IMR-90 (cell line): ENCODE measurements around the gene ADGRV1. TPM values are rescaled to one million over a fixed set of nuclear protein-coding genes. Genes with fewer than 3 reads are reported as not detected.

ENCODE experiments used
- ATAC-seq: fragments of 200-7000 bp; cut with Tn5 transposase; 2 replicates; pipeline ENCODE4 v1.9.1; 2020; ENCODE audit warnings: low read depth, mild to moderate bottlenecking, moderate library complexity
- BruUV-seq: library from RNA; stranded (reverse); fragments of 400-500 nt; replicated peaks from 2 replicates; lab custom pipeline; 2021; lab: Mats Ljungman, UMichigan
- CTCF ChIA-PET: fragments of 300-600 bp; formaldehyde crosslinking; extraction: SDS; loops from one replicate; lab custom pipeline; 2021; ENCODE audit warnings: antibody characterized with exemption; lab: Yijun Ruan, JAX
- POLR2A ChIA-PET: fragments of 300-600 bp; sonication (Branson Sonifier 250); formaldehyde crosslinking; loops from one replicate; lab custom pipeline; 2022; ENCODE audit warnings: antibody characterized with exemption; ENCODE audit not compliant: unreplicated experiment; lab: Charles Lee
- DNase-seq: peaks from one replicate; pipeline ENCODE4 v3.0.0; 2013
- H2AFZ ChIP-seq: replicated peaks from 2 replicates; pipeline ENCODE3; 2013; ENCODE audit warnings: low read length, mild to moderate bottlenecking; ENCODE audit not compliant: poor library complexity
- H2AK5ac ChIP-seq: 2 replicates; pipeline ENCODE4 v1.6.1; 2013; ENCODE audit warnings: low read depth, low read length, inconsistent platforms
- H2AK9ac ChIP-seq: replicated peaks from 2 replicates; pipeline ENCODE3; 2013; ENCODE audit warnings: mild to moderate bottlenecking, low read depth, low read length, moderate library complexity; ENCODE audit not compliant: poor library complexity
- H2BK120ac ChIP-seq: 2 replicates; pipeline ENCODE4 v1.6.1; 2013; ENCODE audit warnings: low read depth, low read length, inconsistent platforms
- H2BK15ac ChIP-seq: 3 replicates; pipeline ENCODE4 v1.6.1; 2013; ENCODE audit warnings: low read depth, low read length, inconsistent platforms
- H2BK20ac ChIP-seq: 2 replicates; pipeline ENCODE4 v1.6.1; 2013; ENCODE audit warnings: low read depth, mild to moderate bottlenecking, inconsistent platforms, low read length, moderate library complexity
- H2BK5ac ChIP-seq: 2 replicates; pipeline ENCODE4 v1.6.1; 2013; ENCODE audit warnings: mild to moderate bottlenecking, low read depth, low read length, inconsistent platforms; ENCODE audit not compliant: poor library complexity, severe bottlenecking
- H3K14ac ChIP-seq: replicated peaks from 2 replicates; pipeline ENCODE4 v1.6.1; 2013; ENCODE audit warnings: low read depth, low read length, inconsistent platforms
- H3K18ac ChIP-seq: 2 replicates; pipeline ENCODE4 v1.6.1; 2013; ENCODE audit warnings: low read depth, low read length, control low read depth
- H3K23ac ChIP-seq: 2 replicates; pipeline ENCODE4 v1.6.1; 2013; ENCODE audit warnings: low read depth, low read length, inconsistent platforms
- H3K27ac ChIP-seq: 2 replicates; pipeline ENCODE4 v1.5.1; 2013; ENCODE audit warnings: mild to moderate bottlenecking, control low read depth, low read length; ENCODE audit not compliant: insufficient read depth
- H3K27me3 ChIP-seq: 2 replicates; pipeline ENCODE4 v1.6.1; 2013; ENCODE audit warnings: low read length; ENCODE audit not compliant: control insufficient read depth, insufficient read depth
- H3K36me3 ChIP-seq: 2 replicates; pipeline ENCODE4 v1.6.1; 2013; ENCODE audit warnings: low read length, mixed read lengths; ENCODE audit not compliant: control insufficient read depth, insufficient read depth
- H3K4ac ChIP-seq: 2 replicates; pipeline ENCODE4 v1.6.1; 2013; ENCODE audit warnings: low read depth, low read length, inconsistent platforms
- H3K4me1 ChIP-seq: 2 replicates; pipeline ENCODE4 v1.6.1; 2013; ENCODE audit warnings: low read length, mixed read lengths; ENCODE audit not compliant: control insufficient read depth, insufficient read depth
- H3K4me2 ChIP-seq: 2 replicates; pipeline ENCODE4 v1.6.1; 2013; ENCODE audit warnings: low read depth, mild to moderate bottlenecking, control low read depth, low read length, moderate library complexity
- H3K4me3 ChIP-seq: 2 replicates; pipeline ENCODE4 v1.5.1; 2013; ENCODE audit warnings: low read depth, mild to moderate bottlenecking, control low read depth, low read length, moderate library complexity; ENCODE audit not compliant: insufficient read depth
- H3K56ac ChIP-seq: 2 replicates; pipeline ENCODE4 v1.6.1; 2013; ENCODE audit warnings: low read length, inconsistent platforms; ENCODE audit not compliant: insufficient read depth; ENCODE audit errors: extremely low read depth
- H3K79me1 ChIP-seq, 2 experiments: 2 replicates each; pipeline ENCODE4 v1.6.1; 2013; ENCODE audit warnings: low read length in 2 of 2, inconsistent platforms in 1 of 2, low read depth in 1 of 2
- H3K9ac ChIP-seq: 2 replicates; pipeline ENCODE4 v1.6.1; 2013; ENCODE audit warnings: low read depth, low read length, control low read depth
- H3K9me1 ChIP-seq: 2 replicates; pipeline ENCODE4 v1.6.1; 2013; ENCODE audit warnings: low read length, inconsistent platforms; ENCODE audit not compliant: insufficient read depth
- H3K9me3 ChIP-seq: 2 replicates; pipeline ENCODE4 v1.6.1; 2013; ENCODE audit warnings: low read length; ENCODE audit not compliant: control insufficient read depth, insufficient read depth
- H4K20me1 ChIP-seq: 2 replicates; pipeline ENCODE4 v1.6.1; 2013; ENCODE audit warnings: low read length, inconsistent platforms; ENCODE audit not compliant: insufficient read depth
- H4K5ac ChIP-seq: 2 replicates; pipeline ENCODE4 v1.6.1; 2013; ENCODE audit warnings: mild to moderate bottlenecking, low read depth, low read length, control low read depth
- H4K8ac ChIP-seq, 2 experiments: 2 replicates each; pipeline ENCODE4 v1.6.1; 2013; ENCODE audit warnings: low read depth in 2 of 2, low read length in 2 of 2, control low read depth in 1 of 2, inconsistent platforms in 1 of 2
- H4K91ac ChIP-seq: 2 replicates; pipeline ENCODE4 v1.6.1; 2013; ENCODE audit warnings: low read depth, low read length, inconsistent platforms; ENCODE audit not compliant: insufficient read depth
- BHLHE40 ChIP-seq: fragments of 150-350 bp; IDR thresholded peaks from 2 replicates; pipeline ENCODE4 v1.6.1; 2016; ENCODE audit warnings: mild to moderate bottlenecking, low read depth, low read length
- CEBPB ChIP-seq: IDR thresholded peaks from 2 replicates; pipeline ENCODE4 v1.6.1; 2012; ENCODE audit warnings: low read depth, low read length, improper control_type of control experiment
- CHD1 ChIP-seq: IDR thresholded peaks from 2 replicates; pipeline ENCODE4 v1.6.1; 2012; ENCODE audit warnings: low read depth, low read length, improper control_type of control experiment
- CTCF ChIP-seq: conservative IDR thresholded peaks from 2 replicates; pipeline ENCODE4 v1.5.1; 2012; ENCODE audit warnings: mild to moderate bottlenecking, low read depth, low read length, improper control_type of control experiment
- FOS ChIP-seq: fragments of 150-350 bp; IDR thresholded peaks from 2 replicates; pipeline ENCODE4 v1.6.1; 2016; ENCODE audit warnings: low read depth, low read length
- MAFK ChIP-seq: IDR thresholded peaks from 2 replicates; pipeline ENCODE4 v1.6.1; 2012; ENCODE audit warnings: low read depth, low read length, improper control_type of control experiment
- MAZ ChIP-seq: IDR thresholded peaks from 2 replicates; pipeline ENCODE4 v1.6.1; 2012; ENCODE audit warnings: low read depth, mild to moderate bottlenecking, low read length, improper control_type of control experiment, moderate library complexity, borderline replicate concordance
- MXI1 ChIP-seq: IDR thresholded peaks from 2 replicates; pipeline ENCODE4 v1.6.1; 2012; ENCODE audit warnings: low read depth, mild to moderate bottlenecking, low read length, moderate library complexity, borderline replicate concordance
- NFE2L2 ChIP-seq: fragments of 150-350 bp; IDR thresholded peaks from 2 replicates; pipeline ENCODE4 v1.6.1; 2016; ENCODE audit warnings: low read depth, mild to moderate bottlenecking, low read length
- POLR2A ChIP-seq: IDR thresholded peaks from 2 replicates; pipeline ENCODE4 v1.6.1; 2012; ENCODE audit warnings: mild to moderate bottlenecking, low read depth, low read length
- RAD21 ChIP-seq: IDR thresholded peaks from 2 replicates; pipeline ENCODE4 v1.6.1; 2012; ENCODE audit warnings: low read length, improper control_type of control experiment
- RCOR1 ChIP-seq: IDR thresholded peaks from 2 replicates; pipeline ENCODE4 v1.6.1; 2012; ENCODE audit warnings: mild to moderate bottlenecking, low read length, improper control_type of control experiment; ENCODE audit not compliant: insufficient replicate concordance
- RFX5 ChIP-seq: IDR thresholded peaks from 2 replicates; pipeline ENCODE4 v1.8.0; 2012; ENCODE audit warnings: low read depth, mild to moderate bottlenecking, low read length, moderate library complexity
- SMC3 ChIP-seq: fragments of 150-350 bp; IDR thresholded peaks from 2 replicates; pipeline ENCODE4 v1.6.1; 2016; ENCODE audit warnings: low read depth, mild to moderate bottlenecking, antibody characterized with exemption, low read length, moderate library complexity
- WGBS, 2 experiments: methylation state at CpG; one replicate each; pipeline versions ENCODE4 v1.1.5 to v1.1.7; 2013; ENCODE audit warnings: missing lambda C conversion rate in 2 of 2; ENCODE audit not compliant: insufficient read length in 1 of 2; ENCODE audit errors: extremely low coverage in 2 of 2; 5-methylcytosine and 5-hydroxymethylcytosine counted together
- dilution Hi-C: fragments of 300-500 bp; cut with HindIII; formaldehyde crosslinking; loops from one replicate; pipeline ENCODE4 v1.14.3; 2018; ENCODE audit warnings: low sequenced_read_pairs; ENCODE audit not compliant: unreplicated experiment
- in situ Hi-C: fragments of 300-500 bp; cut with MboI; formaldehyde crosslinking; loops from 3 replicates; pipeline ENCODE4 v1.14.3; 2019; ENCODE audit warnings: low sequenced_read_pairs, inconsistent platforms, mixed read lengths
- intact Hi-C: fragments of 100-400 bp; cut with micrococcal nuclease; formaldehyde crosslinking; loops from 2 replicates; pipeline ENCODE4 v1.10.0; 2022
- polyA plus RNA-seq, 3 experiments: library from polyadenylated mRNA; depleted of rRNA; stranded (reverse); fragments of >200 nt; gene quantifications; 2 replicates each; pipeline ENCODE4 v1.2.3, GENCODE V29; 2012; ENCODE audit warnings: low replicate concordance in 1 of 3
- total RNA-seq: library from RNA; depleted of rRNA; stranded (reverse); fragments of >200 nt; gene quantifications from 2 replicates; pipeline ENCODE4 v1.2.3, GENCODE V29; 2012
- TF ChIP-seq, protein P1 (sequence below): fragments of 150-350 bp; IDR thresholded peaks from 2 replicates; pipeline ENCODE4 v1.6.1; 2017; ENCODE audit warnings: mild to moderate bottlenecking, antibody characterized with exemption, low read length, low read depth
- TF ChIP-seq, protein P2 (sequence below): fragments of 150-350 bp; IDR thresholded peaks from 2 replicates; pipeline ENCODE4 v1.6.1; 2016; ENCODE audit warnings: low read depth, mild to moderate bottlenecking, low read length, moderate library complexity, borderline replicate concordance

The ADGRV1 gene
- total and polyA plus RNA-seq, 2 of the 4 experiments (the other 2 are of a cell fraction): under 0.01 TPM; not detected in 1

GRCh38 chr5:90680921-90681563 is 122.4 kb downstream of the ADGRV1 start:
- Histone ChIP-seq H3K9ac (no peak overlapping the region), H2BK15ac (no peak overlapping the region), H3K36me3 (no peaks in the 10 kb centered on the region), H2BK5ac (no peak overlapping the region), H4K8ac (no peak overlapping the region), H3K14ac (no peak overlapping the region), H3K9me1 (no peaks in the 10 kb centered on the region), H3K4me1 (no peaks in the 10 kb centered on the region), H3K27me3 (no peaks in the 10 kb centered on the region), H3K18ac (no peak overlapping the region), H3K9me3 (no peaks in the 10 kb centered on the region), H3K56ac (no peak overlapping the region), H2AK5ac (no peak overlapping the region), H4K20me1 (no peaks in the 10 kb centered on the region), H2AK9ac (no peak overlapping the region), H3K27ac (no peak overlapping the region), H3K79me1 (no peaks in the 10 kb centered on the region), H2AFZ (no peak overlapping the region), H4K91ac (no peak overlapping the region), H3K4me2 (no peak overlapping the region), H3K23ac (no peak overlapping the region), H3K4me3 (no peak overlapping the region), H2BK20ac (no peak overlapping the region), H3K4ac (no peak overlapping the region), H4K5ac (no peak overlapping the region), H2BK120ac (no peak overlapping the region)
- dilution Hi-C loops (no loop called here), in situ Hi-C loops (no loop called here), intact Hi-C loops (no loop called here)
- no peak for ATAC-seq
- ChIA-PET POLR2A (no interaction called here), CTCF (no interaction called here)
- DNase-seq: no peak
- WGBS, 2 experiments: no CpG with 5 or more reads among the region's 4 CpGs
- TF ChIP-seq BHLHE40 (no peak), NFE2L2 (no peak), POLR2A (no peak), MXI1 (no peak), FOS (no peak), CHD1 (no peak), RCOR1 (no peak), CEBPB (no peak), MAFK (no peak), MAZ (no peak), RFX5 (no peak), SMC3 (no peak), RAD21 (no peak), CTCF (no peak)
- TF ChIP-seq, protein P1, sequence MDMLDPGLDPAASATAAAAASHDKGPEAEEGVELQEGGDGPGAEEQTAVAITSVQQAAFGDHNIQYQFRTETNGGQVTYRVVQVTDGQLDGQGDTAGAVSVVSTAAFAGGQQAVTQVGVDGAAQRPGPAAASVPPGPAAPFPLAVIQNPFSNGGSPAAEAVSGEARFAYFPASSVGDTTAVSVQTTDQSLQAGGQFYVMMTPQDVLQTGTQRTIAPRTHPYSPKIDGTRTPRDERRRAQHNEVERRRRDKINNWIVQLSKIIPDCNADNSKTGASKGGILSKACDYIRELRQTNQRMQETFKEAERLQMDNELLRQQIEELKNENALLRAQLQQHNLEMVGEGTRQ: no peak
- TF ChIP-seq, protein P2, sequence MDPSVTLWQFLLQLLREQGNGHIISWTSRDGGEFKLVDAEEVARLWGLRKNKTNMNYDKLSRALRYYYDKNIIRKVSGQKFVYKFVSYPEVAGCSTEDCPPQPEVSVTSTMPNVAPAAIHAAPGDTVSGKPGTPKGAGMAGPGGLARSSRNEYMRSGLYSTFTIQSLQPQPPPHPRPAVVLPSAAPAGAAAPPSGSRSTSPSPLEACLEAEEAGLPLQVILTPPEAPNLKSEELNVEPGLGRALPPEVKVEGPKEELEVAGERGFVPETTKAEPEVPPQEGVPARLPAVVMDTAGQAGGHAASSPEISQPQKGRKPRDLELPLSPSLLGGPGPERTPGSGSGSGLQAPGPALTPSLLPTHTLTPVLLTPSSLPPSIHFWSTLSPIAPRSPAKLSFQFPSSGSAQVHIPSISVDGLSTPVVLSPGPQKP: no peak
- no TSS peak for BruUV-seq
